ENCODE results near the gene GRIK4.
A peak's percentile ranks its signal among the peaks of the same experiment; 100 is the strongest.

Gene GRIK4

DNA sequence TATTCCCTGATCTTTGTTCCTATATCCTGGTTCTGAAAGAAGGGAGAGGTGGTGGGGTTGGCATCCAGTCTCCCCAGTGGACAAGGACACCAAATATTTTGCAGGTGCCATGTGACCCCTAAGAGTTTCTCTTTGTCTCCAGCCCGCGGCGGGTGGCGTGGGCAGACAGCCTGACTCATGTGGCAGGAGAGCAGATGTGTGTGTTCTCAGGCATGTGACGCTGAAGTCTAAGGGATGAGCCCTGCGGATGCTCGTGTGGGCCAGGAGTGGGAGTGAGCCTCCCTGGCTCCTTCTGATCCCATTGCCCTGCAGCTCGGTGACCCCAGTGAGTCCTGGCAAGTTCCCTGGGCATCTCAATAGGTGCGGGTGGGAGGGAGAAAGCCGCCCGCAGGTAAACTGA is 417.5 kb downstream of the GRIK4 start:
- no peak overlapping the region for H3K4me3 ChIP-seq (ENCODE audit: low read length)
- TF ChIP-seq, protein P1, sequence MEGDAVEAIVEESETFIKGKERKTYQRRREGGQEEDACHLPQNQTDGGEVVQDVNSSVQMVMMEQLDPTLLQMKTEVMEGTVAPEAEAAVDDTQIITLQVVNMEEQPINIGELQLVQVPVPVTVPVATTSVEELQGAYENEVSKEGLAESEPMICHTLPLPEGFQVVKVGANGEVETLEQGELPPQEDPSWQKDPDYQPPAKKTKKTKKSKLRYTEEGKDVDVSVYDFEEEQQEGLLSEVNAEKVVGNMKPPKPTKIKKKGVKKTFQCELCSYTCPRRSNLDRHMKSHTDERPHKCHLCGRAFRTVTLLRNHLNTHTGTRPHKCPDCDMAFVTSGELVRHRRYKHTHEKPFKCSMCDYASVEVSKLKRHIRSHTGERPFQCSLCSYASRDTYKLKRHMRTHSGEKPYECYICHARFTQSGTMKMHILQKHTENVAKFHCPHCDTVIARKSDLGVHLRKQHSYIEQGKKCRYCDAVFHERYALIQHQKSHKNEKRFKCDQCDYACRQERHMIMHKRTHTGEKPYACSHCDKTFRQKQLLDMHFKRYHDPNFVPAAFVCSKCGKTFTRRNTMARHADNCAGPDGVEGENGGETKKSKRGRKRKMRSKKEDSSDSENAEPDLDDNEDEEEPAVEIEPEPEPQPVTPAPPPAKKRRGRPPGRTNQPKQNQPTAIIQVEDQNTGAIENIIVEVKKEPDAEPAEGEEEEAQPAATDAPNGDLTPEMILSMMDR (IDR thresholded peaks at IDR 0.05; ENCODE audit: insufficient read depth, low read depth, low read length, missing control alignments), result no peak
- DNase-seq (ENCODE audit: low read depth), result no peak

DNA sequence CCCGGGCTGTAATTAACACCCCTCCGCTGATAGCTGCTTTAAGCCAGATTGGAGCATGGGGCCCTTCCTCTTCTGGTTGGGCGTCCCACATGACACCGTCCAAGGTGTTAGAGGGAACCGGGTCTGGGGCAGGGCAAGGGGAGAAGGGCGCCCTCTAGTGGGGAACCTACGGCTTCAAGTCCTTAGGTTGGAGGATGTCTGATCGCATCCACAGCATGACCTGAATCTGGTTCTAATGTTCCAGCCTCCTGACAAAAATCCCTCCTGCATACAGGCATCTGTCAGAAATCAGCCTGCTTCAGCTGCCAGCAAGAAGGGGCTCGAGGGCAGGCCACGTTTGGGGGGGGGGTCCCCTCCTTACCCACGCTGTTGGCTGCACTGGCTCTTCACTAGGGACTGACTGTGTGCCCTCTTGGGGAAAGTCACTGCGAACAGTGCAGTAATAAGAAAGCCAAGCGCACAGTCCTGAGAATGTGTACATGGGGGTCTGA is 418.2 kb downstream of the GRIK4 start:
- H3K4me3 ChIP-seq (ENCODE audit: low read length), result no peak overlapping the region
- peak; percentile 55 for DNase-seq (ENCODE audit: low read depth)
- TF ChIP-seq, protein P1 (IDR thresholded peaks at IDR 0.05; ENCODE audit: insufficient read depth, low read depth, low read length, missing control alignments), result peak; percentile 56

DNA sequence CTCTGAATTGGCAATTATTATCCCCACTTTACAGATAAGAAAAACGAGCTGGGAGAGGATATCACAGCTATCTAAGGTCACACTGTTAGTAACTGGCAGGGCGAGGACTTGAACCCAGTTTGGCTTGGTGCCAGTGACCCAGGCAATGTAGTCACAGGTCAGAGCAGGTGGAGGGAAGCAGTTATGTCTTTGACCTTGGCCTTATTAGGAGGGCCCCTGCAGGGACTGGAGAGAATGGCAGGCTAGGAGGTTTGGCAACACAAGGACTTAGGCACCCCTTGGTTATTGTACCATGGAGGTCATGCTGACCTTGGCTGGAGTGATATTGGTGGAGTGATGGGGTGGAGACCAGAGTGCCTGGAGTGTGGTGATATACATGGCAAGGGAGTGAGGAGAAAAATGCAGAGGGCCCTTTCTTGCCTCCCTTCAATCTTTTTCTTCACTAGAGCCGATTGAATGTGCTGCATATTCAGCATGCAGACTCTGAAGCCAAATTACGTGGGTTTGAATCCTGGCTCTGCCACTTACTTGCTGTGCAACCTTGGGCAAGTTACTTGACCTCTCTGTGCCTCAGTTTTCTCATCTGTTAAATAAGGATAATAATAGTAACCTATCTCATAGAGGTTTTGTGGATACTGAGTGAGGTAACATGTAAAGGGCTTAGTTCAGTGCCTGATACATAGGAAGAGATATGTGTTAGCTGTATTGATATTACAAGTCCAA is 419.7 kb downstream of the GRIK4 start:
- TF ChIP-seq, protein P1 (IDR thresholded peaks at IDR 0.05; ENCODE audit: insufficient read depth, low read depth, low read length, missing control alignments), result peak; percentile 9
- no peak for DNase-seq (ENCODE audit: low read depth)
- H3K4me3 ChIP-seq (ENCODE audit: low read length), result no peak overlapping the region

DNA sequence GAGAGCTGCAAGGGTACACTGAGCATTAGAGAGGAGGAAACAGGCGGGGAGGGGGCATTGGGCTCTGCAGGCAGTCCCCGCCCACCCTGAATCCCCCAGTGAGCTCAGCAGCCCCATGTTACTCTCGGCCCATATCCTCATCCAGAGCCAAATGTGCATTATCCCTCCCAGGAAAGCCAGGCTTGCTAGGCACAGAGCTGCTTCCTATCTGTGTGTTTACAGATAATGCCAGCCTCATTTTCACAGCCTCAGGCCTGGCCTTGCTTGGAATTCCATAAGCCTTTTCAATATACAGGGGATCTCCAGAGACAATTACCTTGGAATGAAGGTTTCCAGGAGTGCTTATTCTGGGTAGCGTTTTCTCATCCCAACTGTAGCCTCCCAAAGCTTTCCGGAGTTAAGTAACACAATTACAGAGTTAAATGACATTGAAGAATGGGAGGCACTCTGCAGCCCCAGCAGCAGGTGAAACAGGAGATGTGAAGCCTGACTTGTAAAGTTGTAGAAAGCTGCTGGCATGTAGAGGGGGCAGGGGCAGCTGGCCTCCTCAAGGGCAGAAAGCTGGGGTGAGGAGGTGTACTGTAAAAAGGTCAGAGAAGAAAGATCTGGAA is 420.9 kb downstream of the GRIK4 start:
- TF ChIP-seq, protein P1 (IDR thresholded peaks at IDR 0.05; ENCODE audit: insufficient read depth, low read depth, low read length, missing control alignments), result no peak
- no peak overlapping the region for H3K4me3 ChIP-seq (ENCODE audit: low read length)
- no peak for DNase-seq (ENCODE audit: low read depth)

DNA sequence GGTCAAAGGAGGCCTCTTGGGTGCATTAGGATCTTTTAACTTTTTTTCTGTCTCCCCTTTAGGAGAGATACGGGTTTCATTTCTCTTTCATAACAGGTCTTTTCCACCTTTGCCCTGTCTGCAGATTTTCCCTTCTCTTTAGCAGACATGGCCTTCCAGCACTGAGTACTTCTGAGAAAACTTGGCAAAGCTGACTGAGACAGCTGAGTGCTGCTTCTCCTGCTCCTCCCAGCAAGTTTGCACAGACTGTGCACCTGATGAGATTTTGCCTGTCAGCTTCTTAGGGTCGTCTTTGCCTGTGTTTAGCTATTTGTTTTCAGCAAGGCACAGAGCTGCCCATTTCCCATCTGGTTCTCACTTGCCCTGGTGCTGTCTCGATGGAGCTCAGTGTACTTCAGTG is 424.8 kb downstream of the GRIK4 start:
- no peak for DNase-seq (ENCODE audit: low read depth)

DNA sequence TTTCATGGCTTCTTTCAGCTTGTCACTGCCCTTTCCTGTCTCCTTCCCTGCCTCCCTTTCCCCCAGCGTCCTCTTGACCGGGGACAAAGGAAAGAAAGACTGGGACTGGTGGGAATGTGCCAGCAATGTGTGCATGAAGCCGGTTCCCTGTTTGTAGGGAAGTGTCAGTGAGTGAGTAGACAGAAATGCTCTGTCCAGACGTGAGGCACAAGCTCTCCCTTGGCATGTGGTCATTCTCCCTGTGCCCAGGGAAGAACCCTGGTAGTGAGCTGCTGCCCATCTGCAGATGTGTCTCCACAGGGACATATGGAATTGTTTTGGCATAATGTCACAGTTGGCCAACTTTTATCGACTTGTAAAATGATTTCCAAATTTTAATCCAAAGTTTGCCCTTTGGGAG is 426.0 kb downstream of the GRIK4 start:
- TF ChIP-seq, protein P1 (IDR thresholded peaks at IDR 0.05; ENCODE audit: insufficient read depth, low read depth, low read length, missing control alignments), result no peak
- no peak for DNase-seq (ENCODE audit: low read depth)
- H3K4me3 ChIP-seq (ENCODE audit: low read length), result no peak overlapping the region

More for the DNA sequence above, 424.8 kb downstream of the GRIK4 start:
- no peak overlapping the region for H3K4me3 ChIP-seq (ENCODE audit: low read length)
- TF ChIP-seq, protein P1 (IDR thresholded peaks at IDR 0.05; ENCODE audit: insufficient read depth, low read depth, low read length, missing control alignments), result no peak
